ENCODE results near the gene RBM47.
"Not testable (repeated sequence)": the region's sequence is repeated elsewhere in the genome, so short reads cannot be mapped to it uniquely, and the experiment has no call there.

RBM47 gene

GRCh38 chr4:40406340-40406739, 223.3 kb downstream of the RBM47 start:
- no peak for DNase-seq (ENCODE audit: low spot score)

- DNase-seq (ENCODE audit: low spot score), result no peak
Observed at GRCh38 chr4:40405193-40405592, 224.5 kb downstream of the RBM47 start.

GRCh38 chr4:40403081-40403480, 226.6 kb downstream of the RBM47 start:
- no peak for DNase-seq (ENCODE audit: low spot score)

DNA sequence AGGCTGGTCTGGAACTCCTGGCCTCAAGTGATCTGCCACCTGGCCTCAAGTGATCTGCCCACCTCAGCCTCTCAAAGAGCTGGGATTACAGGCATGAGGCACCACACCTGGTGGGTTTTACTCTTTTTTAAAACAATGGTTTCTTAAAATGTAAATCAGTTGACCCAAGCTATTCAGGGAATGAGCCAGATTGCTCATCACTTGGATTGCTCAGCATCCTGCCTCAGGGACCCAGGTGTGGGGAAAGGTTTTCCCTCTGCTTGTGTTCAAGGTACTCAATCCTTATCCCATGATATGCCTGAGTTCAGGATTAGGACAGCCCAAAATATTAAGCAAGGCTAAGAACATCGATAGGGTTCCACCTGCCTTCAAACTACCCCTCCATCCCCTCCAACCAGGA, 227.1 kb downstream of the RBM47 start:
- DNase-seq (ENCODE audit: low spot score), result no peak

- DNase-seq (ENCODE audit: low spot score), result no peak
Observed at GRCh38 chr4:40401631-40402030, 228.0 kb downstream of the RBM47 start.

DNA sequence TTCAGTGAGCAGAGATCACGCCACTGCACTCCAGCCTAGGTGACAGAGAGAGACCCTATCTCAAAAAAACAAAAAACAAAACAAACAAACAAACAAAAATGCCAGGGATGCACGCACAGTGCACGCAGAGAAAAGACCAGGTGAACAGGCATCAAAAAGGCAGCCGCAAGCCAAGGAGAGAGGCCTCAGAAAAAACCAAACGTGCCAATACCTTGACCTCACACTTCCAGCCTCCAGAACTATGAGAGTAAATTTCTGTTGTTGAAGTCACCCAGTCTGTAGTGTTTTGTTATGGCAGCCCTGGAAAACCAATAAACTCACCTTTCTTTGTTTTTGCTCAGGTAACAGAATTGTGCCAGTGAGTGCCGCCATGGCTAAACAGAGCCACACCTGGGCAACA, 228.6 kb downstream of the RBM47 start:
- no peak for DNase-seq (ENCODE audit: low spot score)

- no peak for DNase-seq (ENCODE audit: low spot score)
Observed at GRCh38 chr4:40399578-40399977, 230.1 kb downstream of the RBM47 start.

- DNase-seq (ENCODE audit: low spot score), result no peak
Observed at GRCh38 chr4:40395908-40396793, 233.5 kb downstream of the RBM47 start.

DNA sequence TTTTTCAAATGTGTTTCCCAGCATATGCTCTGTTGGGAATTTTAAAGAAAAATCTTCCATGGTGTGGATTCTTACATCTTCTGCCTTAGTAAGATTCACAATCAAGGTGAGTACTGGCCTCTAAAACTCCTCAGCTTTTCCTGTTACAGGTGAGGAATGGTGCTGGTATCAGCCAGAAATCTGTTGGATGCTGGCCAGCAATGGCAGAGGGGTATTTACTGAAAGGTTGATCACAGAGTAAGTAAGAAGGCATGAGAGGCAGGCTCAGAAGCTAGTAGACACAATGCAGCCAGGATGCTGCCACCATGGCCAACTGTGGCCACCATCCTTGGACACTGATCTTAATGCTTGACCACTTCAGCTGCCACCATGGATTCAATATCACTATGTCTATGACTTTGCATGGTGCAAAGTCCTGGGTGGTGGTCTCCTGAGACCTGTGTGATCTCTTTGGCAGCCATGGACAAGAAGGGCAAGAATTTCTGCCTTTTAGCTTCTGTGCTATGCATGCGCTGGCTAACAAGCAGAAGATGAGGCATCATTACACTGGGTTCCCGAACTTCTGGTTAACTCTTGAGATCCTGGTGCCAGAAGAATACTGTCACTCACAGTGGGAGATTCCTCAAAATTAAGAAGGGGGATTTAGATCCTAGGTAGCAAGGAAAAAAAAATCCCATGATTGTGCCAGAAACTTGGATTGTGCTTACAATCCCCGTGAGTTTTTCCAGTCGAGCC, 234.3 kb downstream of the RBM47 start:
- no peak for DNase-seq (ENCODE audit: low spot score)

GRCh38 chr4:40394236-40394635, 235.4 kb downstream of the RBM47 start:
- DNase-seq (ENCODE audit: low spot score), result no peak

DNA sequence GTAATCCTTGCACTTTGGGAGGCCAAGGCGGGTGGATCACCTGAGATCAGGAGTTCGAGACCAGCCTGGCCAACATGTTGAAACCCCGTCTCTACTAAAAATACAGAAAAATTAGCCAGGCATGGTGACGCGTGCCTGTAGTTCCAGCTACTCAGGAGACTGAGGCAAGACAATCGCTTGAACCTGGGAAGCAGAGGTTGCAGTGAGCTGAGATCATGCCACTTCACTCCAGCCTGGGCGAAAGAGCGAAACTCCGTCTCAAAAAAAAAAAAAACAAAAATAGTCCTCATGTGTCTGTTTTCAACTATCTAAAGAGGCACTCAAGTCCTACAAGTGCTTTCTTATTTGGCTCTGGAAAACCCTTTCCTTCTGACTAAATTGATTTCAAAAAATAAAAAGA, 237.4 kb downstream of the RBM47 start:
- not testable (repeated sequence) for DNase-seq (ENCODE audit: low spot score)

- DNase-seq (ENCODE audit: low spot score), result no peak
Observed at GRCh38 chr4:40389986-40390385, 239.7 kb downstream of the RBM47 start.

DNA sequence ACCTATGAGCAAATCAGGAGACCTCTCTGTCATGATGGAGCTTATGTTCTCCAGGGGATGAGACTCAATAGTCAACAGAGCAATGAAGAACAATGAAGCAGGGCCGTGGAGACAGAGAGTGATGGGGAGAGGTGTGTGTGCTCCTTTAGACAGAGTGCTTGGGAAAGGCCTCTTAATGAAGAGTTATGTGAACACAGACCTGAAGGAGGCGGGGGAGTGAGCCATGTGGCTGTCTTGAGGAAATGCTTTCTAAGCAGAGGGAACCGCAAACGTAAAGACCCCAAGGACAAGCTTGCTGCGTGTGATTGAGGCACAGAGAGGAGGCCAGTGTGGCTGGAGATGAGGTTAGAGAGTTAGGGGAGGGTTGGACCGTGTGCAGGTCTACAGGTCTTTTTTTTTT, 241.4 kb downstream of the RBM47 start:
- DNase-seq (ENCODE audit: low spot score), result no peak

DNA sequence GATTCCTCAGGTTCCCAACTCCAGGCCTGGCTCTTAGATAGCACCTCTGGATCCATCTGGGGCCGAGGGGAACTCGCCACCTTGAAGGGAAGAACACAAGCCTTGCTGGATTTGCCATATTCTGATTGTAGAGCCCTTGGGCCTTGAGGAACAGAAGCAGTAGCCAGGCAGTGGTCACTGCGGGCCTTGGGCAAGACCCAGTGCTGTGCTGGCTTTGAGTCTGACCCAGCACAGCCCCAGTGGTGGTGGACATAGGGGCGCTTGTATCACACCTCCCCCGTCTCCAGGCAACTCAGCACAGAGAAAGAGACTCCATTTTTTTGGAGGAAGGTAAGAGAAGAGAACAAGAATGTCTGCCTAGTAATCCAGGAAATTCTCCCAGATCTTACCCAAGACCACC, 249.0 kb downstream of the RBM47 start:
- no peak for DNase-seq (ENCODE audit: low spot score)

DNA sequence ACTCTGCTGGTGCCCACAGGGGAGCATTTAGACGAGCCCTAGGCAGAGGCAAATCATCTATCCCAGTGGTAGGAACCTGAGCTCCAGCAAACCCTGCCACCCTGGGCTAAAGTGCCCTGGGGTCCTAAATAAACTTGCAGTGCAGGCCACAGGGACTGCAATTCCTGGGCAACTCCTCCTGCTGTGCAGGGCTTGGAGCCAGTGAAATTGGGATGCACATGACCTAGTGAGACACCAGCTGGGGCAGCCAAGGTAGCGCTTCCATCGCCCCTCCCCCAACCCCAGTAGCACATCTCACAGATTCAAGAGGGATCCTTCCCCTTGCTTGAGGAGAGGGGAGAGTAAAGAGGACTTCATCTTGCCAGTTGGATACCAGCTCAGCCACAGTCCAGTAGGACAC, 250.4 kb downstream of the RBM47 start:
- no peak for DNase-seq (ENCODE audit: low spot score)

GRCh38 chr4:40378619-40379018, 251.0 kb downstream of the RBM47 start:
- no peak for DNase-seq (ENCODE audit: low spot score)

GRCh38 chr4:40377512-40378365, 251.9 kb downstream of the RBM47 start:
- no peak for DNase-seq (ENCODE audit: low spot score)

DNA sequence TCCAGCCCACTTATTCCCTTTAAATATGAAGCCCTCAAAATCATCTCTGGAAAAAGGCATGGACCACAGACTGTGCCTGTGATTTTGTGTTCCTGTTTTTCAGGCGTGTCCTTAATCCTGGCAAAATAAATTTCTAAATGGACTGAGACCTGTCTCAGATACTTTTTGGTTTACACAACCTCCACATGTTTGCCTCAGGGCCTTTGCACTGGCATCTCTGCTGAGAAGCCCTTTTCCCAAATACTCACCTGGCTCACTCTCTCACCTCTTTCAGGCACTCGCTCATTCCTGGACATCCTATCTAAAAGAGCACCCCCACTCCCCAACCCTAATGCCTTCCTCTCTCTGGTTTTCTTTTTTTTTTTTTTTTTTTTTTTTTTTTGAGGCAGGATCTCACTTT, 254.0 kb downstream of the RBM47 start:
- DNase-seq (ENCODE audit: low spot score), result no peak

DNA sequence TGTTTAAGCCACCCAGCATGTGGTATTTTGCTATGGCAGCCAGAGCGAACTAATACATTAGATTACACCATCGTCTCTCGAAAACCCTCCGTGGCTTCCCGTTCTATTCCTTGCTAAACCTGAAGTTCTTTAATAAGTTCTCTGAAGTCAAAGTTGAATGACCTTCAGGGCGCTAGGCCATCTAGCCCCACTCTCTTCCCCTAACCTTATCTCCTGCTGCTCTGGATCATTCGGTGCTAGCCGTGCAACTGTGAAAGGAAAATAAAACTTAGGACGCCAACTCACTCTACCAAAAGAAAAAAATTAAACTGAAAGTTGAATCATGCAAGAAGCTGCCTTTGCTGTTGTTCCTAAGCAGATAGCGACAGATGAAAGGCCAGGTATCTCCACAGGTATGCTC, 254.6 kb downstream of the RBM47 start:
- no peak for DNase-seq (ENCODE audit: low spot score)

GRCh38 chr4:40373636-40374035, 256.0 kb downstream of the RBM47 start:
- DNase-seq (ENCODE audit: low spot score), result no peak

Data from NAMALWA (cell line).